HepG2 (cell line): ENCODE results near the gene VIPR1.

Experiments used
- ATF4 ChIP-seq, 2 experiments: fragments of 450-650 bp in 1 of 2; sonication (generic) in 1 of 2; formaldehyde crosslinking; IDR thresholded peaks; 2 replicates each; pipeline versions ENCODE4 v1.5.0 to v1.8.0; 2020 to 2022; ENCODE audit warnings: mild to moderate bottlenecking in 1 of 2, missing genetic modification reagents in 1 of 2
- CTCF ChIP-seq: sonication (generic); formaldehyde crosslinking; IDR thresholded peaks from 2 replicates; pipeline ENCODE4 v1.5.0; 2020; ENCODE audit warnings: mild to moderate bottlenecking, missing genetic modification reagents, moderate library complexity
- EP300 ChIP-seq, 3 experiments: sonication (generic) in 1 of 3; formaldehyde crosslinking in 1 of 3; IDR thresholded peaks; 2 replicates each; pipeline versions ENCODE4 v1.5.1 to v1.6.1; 2011 to 2020; ENCODE audit warnings: low read depth in 2 of 3, low read length in 2 of 3, borderline replicate concordance in 1 of 3, improper control_type of control experiment in 1 of 3, mild to moderate bottlenecking in 1 of 3, missing genetic modification reagents in 1 of 3, moderate library complexity in 1 of 3
- MAX ChIP-seq: IDR thresholded peaks from 2 replicates; pipeline ENCODE4 v1.6.1; 2012; ENCODE audit warnings: inconsistent platforms
- PRMT3 ChIP-seq: sonication (generic); formaldehyde crosslinking; IDR thresholded peaks from 2 replicates; pipeline ENCODE4 v1.8.1; 2022; ENCODE audit warnings: low read depth, mild to moderate bottlenecking, moderate library complexity, missing genetic modification reagents, borderline replicate concordance

GRCh38 chr3:42476225-42477125 lies 26.0 kb upstream of the VIPR1 start:
- no peak for TF ChIP-seq CTCF (CRISPR knock-in tag)
- no peak for TF ChIP-seq MAX
- TF ChIP-seq EP300 (IDR thresholded peaks at IDR 0.05; ENCODE audit: low read depth in 2 of 2, low read length in 2 of 2): no peak
- no peak for TF ChIP-seq EP300 (CRISPR knock-in tag; IDR thresholded peaks at IDR 0.05; ENCODE audit: borderline replicate concordance)
- TF ChIP-seq ATF4 (CRISPR knock-in tag; IDR thresholded peaks at IDR 0.05): no peak
- no peak for TF ChIP-seq PRMT3 (CRISPR knock-in tag)
